NB4 (cell line): ENCODE measurements around the gene ARHGAP29.

Experiments
- DNase-seq: peaks from one replicate; pipeline ENCODE4 v3.0.0; 2010; ENCODE audit warnings: low read depth
- H3K4me3 ChIP-seq: one replicate; pipeline ENCODE4 v1.5.1; 2011; ENCODE audit warnings: mild to moderate bottlenecking, low read depth, low read length, moderate library complexity
- CTCF ChIP-seq: IDR thresholded peaks from one replicate; pipeline ENCODE4 v1.5.1; 2012; ENCODE audit warnings: low read depth, low read length
- MAX ChIP-seq: IDR thresholded peaks from 2 replicates; pipeline ENCODE4 v1.6.1; 2011; ENCODE audit warnings: low read depth, low read length
- MYC ChIP-seq: IDR thresholded peaks from 2 replicates; pipeline ENCODE4 v1.6.1; 2011; ENCODE audit warnings: low read depth, low read length
- POLR2A ChIP-seq: IDR thresholded peaks from 2 replicates; pipeline ENCODE4 v1.6.1; 2011; ENCODE audit warnings: mild to moderate bottlenecking; ENCODE audit not compliant: insufficient read length; ENCODE audit errors: extremely low read depth

ARHGAP29 gene

GRCh38 chr1:94237291-94238226 lies at the start of gene ARHGAP29:
Gene ARHGAP29, minus strand, starts transcription at chr1:94237584. Its CDS starts 5,973 bp downstream, at chr1:94231611.
- no peak for DNase-seq
- no peak within 1 kb of the TSS for H3K4me3 ChIP-seq
- no peak for TF ChIP-seq CTCF
- no peak for TF ChIP-seq POLR2A
- no peak for TF ChIP-seq MAX
- no peak for TF ChIP-seq MYC

- TF ChIP-seq MYC, result no peak
- no peak for TF ChIP-seq POLR2A
- TF ChIP-seq MAX, result no peak
- no peak for TF ChIP-seq CTCF
- no peak overlapping the region for H3K4me3 ChIP-seq
- no peak for DNase-seq
These were observed 49.6 kb upstream of the ARHGAP29 start for GRCh38 chr1:94286864-94287437.

- no peak for DNase-seq
- TF ChIP-seq MAX (no peak), CTCF (no peak), POLR2A (no peak), MYC (no peak)
- H3K4me3 ChIP-seq, result no peak overlapping the region
These were observed 47.8 kb upstream of the ARHGAP29 start for GRCh38 chr1:94285031-94285654.

- no peak overlapping the region for H3K4me3 ChIP-seq
- DNase-seq, result no peak
- TF ChIP-seq MYC (no peak), MAX (no peak), CTCF (no peak), POLR2A (no peak)
These were observed 47.1 kb upstream of the ARHGAP29 start for GRCh38 chr1:94284476-94284875.

GRCh38 chr1:94283462-94283861 lies 46.1 kb upstream of the ARHGAP29 start:
- no peak for DNase-seq
- TF ChIP-seq MAX (no peak), POLR2A (no peak), MYC (no peak), CTCF (no peak)

More at GRCh38 chr1:94283462-94283861, 46.1 kb upstream of the ARHGAP29 start:
- no peak overlapping the region for H3K4me3 ChIP-seq
